HG03558 (cell line): Measurements from ENCODE around the gene TEX11.

Source experiments
- ATAC-seq: cut with Tn5 transposase; IDR thresholded peaks from one replicate; pipeline ENCODE4 v1.9.1; 2021; ENCODE audit warnings: moderate number of reproducible peaks; ENCODE audit not compliant: unreplicated experiment; ENCODE audit errors: extremely low read depth

Gene TEX11

DNA sequence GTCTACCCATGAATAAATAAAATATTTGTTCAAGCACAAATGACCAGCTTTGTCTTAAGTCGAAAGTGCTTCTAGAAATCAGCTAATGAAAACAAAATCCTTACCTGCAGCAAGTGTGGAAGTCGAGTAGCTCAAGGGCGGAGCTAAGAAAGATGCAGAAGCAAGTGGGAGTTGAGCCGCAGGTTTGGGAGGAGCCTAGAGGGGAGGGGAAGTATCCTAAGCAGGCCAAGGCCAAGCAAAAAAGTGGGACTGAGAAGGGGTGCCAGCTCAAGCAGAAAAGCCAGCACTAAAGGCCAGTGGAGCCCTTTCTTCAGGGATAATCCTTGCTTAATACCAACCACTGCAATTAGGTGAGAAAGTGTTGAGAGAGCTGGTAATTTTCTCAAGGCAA is 403.1 kb downstream of the TEX11 start:
- ATAC-seq, result no peak

DNA sequence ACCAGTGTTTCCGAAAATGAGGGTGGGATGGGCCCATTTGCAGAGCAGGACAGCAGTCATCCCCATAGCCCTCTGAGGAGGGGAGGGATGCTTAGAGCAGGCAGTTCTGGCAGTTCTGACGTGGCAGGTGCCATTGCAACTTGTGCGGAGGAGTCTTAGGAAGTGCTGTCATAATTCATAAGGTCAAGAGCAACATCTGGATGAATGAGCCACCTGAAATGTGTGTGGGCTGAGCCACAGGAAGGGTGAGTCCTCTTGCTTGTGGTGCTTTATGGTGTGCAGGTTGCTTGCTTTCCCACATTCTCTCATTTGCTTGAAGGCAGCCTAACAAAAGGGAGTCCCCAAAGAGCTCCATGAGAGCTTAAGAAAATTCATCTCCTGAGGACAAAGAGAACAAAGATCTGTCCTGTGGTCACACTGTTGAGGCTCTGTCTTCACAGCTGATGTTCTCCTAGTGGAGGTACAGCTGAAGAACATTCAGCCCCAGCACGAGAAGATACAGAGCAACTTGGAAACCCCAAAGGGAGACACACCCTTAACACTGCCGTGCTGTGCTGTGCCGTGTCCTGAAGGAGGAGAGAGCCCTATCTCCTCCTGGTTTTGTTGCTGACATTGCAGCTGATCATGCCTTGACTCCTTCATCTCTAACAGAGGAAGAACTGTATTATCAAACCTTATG is 403.6 kb downstream of the TEX11 start:
- no peak for ATAC-seq

DNA sequence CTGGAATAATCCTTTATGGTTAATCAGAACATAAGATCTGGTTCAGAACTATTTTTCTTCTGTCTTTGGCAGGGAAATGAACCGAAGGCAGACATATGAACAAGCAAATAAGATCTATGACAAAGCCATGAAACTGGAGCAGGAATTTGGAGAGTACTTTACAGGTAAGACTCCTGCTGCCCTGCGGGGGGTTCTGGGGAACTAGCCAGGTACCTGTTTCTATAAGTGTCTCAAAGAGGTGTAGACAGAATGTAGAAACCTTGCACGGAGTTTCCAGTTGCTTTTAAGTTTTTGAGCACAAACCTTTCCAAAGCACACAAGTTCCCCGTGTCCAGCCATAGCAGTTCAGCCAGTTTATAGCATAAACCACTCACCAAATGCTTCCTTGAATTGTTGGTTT is 407.7 kb downstream of the TEX11 start:
- no peak for ATAC-seq

DNA sequence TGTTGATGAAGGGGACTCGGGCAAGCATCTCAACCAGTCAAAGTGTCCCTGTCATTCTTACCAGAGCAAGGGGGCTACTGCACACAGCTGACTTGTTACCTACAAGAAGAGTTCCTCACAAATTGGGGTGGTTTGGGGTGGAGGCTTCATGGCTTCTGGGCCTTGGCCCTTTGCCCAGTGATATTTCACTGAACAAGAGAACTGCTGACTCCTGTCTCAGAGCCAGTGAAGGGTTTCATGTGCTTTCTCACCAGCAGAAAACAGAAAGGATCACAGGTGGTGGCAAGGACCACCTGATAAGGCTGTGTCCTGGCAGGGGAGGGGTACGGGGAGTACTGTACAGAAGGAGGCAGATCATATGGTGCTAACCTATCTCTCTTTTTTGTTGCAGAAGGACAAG is 410.4 kb downstream of the TEX11 start:
- no peak for ATAC-seq

DNA sequence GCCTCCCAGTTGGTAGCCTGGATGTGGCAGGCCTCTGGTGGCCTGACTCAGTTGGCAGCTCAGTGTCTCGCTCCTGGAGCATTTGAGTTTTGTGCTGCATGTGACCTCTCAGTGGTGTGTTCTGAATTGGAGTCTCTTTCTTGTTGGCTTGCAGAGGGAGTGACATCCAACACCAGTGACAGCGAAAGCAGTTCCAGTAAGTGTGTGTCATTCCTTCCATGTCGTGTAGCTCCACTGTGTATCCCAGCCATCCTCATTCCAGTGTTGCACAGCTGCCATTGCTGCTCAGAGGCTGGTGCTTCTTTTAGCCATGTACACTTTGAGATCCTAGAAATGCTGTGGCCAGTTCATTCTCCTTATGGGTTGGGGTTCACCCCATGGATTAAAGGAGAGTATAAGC is 411.5 kb downstream of the TEX11 start:
- ATAC-seq, result no peak

DNA sequence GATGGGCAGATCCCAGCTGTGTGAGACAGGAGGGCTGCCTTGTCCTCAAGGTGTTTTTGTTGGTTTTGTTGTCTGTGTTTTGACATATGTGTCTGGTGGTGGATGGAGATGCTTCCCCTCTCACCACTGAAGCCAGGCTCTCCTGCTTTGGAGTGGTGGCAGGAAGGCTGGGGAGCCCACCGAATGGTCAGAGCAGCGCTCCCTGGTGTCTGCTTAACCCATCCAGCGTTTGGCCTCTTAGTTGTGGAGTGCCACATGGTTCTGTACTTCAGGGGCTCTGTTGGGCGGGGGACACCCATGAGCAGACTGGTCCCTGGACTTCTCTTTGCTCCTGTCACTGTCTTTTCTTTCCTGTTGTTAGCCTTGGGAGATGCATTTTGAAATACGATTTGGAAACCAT is 412.0 kb downstream of the TEX11 start:
- no peak for ATAC-seq

DNA sequence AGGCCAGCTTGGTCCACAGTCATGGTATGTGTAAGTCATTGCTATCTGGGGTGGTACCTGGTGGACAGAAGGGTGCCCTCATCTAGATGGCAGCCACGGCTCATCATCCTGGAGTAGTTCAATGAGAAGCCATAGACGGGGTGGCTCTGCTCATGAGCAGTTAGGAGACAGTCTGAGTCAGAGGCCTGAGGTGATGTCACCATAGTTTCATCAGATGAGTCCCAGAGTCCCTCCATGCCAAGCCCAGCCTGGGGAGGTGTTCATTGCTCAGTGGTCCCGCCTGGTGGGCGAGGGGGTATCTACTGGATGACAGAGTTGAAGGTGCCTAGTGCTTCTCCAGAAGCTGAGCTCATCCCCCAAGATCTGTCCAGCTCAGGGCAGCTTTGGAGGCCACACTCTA is 414.1 kb downstream of the TEX11 start:
- ATAC-seq, result no peak

DNA sequence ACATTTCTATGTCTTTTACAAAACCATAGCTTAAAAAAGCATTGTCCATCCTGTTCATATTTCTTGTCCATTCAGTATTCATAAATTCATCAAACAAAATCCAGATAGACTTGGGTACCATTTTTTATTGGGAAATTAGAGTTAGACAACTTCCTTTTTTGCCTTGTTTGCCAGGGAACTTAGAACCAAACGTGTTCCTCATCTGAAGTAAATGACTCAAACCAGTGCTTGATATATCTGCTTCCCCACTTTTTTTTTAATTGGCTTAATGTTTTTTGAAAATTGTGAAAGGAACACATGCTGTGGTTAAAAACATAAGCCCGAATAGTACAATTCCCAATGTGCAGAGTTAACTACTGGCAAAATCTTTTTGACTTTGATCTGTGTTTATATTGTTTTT is 419.7 kb downstream of the TEX11 start:
- ATAC-seq, result no peak

DNA sequence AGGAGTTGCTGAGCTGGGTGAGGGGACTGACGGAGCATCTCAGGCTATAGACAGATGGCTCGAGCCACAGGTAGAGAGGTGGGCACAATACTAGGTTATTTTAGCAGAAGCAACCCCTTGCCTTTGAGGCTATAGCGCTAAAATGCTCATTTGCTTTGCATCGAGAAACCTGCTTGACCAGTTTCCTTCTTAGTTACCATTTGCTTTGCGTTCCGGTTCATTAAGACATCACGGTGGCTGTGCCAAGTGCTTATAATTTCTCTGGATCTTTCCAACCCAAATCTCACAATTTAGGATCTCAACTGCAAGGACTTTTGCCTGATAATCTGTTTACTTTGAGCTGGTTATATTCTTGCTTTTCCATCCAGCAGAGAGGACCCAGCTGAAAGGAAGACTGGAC is 423.0 kb downstream of the TEX11 start:
- ATAC-seq, result no peak

DNA sequence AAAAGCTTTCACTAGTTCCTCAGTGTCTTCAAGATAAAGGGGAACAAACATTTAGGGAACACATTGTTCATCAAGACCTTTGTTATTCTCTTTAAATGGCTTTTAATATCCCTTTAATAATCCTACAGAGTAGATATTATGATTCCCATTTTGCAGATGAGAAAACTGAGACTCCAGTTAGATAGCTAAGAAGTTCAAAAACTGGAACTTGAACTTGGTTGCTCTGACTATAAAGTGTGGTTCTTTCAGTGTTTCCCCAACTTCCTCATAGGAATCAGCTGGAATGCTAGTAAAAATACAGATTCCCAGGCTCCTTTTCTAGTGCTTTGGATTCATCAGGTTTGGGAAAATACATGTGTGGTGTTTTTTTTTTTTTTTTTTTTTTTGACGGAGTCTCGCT is 426.2 kb downstream of the TEX11 start:
- ATAC-seq, result no peak

DNA sequence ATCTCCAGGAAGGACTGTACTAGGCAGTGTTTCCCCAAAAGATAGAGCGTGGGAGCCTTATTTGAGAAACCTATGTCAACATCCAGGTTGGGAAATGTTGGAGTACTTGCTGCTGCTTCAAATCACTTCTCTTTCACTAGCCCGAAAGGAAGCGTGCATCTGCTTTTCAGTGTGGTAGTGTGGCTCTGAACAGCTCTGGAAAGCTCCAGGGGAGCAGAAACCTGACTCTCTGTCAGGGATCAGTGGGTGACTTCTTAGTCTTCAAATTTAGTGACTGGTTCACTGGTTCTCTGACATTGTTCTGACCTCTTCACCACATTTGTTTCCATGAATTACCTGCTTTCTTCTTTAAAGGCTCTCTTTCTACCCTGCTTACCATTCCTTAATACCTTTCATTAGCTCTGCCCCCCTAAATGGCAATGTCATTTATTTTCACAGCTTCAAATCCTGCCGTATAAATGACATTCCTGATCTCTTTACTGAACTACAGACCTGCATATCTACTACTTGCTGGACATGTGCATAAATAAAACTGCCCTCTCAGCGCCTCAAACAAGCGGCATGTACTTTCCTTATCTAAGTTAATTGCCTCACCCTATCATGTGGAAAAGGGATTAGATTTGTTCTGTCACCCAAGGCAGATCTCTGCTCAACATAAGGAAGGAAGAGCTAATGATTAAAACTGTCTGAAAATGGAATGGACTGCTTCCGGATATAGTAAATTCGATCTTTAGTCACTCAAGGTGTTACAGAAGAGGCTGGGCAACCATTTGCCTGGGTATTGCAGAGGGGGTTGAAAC is 426.8 kb downstream of the TEX11 start:
- ATAC-seq, result no peak

DNA sequence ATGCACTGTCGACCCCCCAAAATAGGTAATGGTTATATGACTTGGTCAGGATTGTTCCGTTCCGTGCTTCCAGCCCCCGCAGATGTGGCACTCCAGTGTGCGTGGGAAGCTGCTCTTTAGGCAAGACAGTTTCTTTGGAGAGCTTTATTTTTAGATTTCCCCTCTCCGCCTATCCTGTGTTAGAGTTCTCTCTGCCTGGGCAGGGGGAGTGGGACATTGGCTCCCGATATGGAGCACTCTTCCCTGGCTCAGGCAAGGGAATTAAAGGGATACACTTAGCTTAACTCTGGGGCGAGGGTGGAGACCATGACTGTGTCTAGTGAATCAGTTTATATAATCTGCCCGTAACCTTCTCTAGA is 427.9 kb downstream of the TEX11 start:
- ATAC-seq, result no peak

DNA sequence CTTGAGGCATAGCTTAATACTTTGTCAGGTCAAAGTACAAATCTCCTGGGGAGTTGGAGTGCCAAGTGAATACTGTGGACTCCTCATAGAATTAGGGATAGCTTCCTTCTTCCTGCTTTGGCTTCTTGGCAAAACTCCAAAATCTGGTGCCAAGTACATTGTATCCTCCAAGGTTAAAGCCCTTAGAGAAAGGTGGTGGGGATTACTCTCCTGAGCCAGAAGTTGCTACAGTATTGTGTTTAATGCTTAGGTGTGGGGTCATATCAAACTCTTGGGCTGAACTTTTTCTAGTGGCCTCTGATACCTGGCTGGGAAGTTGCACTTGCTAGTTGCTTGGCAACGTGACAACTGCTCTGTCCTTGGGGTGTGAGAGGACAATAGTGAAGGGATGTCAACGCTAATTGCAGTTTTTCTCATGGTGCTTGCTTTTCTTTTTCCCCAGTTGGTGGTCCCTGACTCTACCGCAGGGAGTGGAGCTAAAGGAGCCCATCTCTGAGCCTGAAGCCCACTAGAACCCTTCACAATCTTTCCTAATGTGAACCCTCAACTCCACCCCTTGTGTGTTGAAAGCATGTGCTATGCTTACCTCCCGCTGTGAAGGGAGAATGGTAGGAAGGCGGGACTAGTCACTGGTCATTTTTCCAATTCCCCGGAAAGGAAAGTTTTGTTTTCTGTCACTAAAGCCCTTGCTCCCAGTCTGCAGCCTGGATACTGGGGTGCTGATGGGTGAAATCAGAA is 428.4 kb downstream of the TEX11 start:
- ATAC-seq, result no peak

DNA sequence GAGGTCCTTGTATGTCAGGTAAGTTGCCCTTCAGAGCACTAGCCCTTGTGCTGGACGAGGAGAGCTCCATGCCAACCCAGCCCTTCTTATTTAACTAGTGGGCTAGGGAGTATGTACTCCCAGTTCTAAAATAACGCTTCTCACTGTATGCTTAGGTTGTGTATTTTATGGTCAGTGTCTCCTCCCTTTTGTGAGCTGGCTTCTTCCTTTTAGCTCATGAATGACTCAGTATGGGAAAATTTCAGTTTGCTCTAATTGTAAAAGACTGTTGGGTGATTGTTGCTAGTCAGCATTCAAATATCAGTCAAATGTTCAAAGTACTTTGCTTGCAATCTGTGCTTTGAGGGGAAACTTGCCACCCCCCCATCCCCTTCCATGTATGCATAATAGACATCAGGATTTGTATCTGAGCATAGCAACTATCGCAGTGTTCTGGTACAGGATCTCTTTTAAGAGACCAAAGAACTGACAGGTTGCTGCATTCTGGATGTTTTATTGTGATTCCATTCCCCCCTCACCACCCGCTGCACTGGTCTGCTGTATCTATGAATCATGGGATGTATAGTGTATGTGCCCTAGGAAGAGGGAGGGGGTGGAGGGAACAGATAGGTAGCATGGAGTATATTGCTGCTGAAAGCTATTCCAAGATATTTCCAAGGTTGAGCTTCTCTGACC is 429.1 kb downstream of the TEX11 start:
- ATAC-seq, result no peak
